CD1c-positive myeloid dendritic cell (primary cell): ENCODE measurements around the gene TNFSF13B.
"Not testable (repeated sequence)": the region's sequence is repeated elsewhere in the genome, so short reads cannot be mapped to it uniquely, and the experiment has no call there.

Experiments used
- DNase-seq: peaks from one replicate; pipeline ENCODE4 v3.0.0-alpha.2; 2016; ENCODE audit errors: extremely low spot score

TNFSF13B gene, protein sequence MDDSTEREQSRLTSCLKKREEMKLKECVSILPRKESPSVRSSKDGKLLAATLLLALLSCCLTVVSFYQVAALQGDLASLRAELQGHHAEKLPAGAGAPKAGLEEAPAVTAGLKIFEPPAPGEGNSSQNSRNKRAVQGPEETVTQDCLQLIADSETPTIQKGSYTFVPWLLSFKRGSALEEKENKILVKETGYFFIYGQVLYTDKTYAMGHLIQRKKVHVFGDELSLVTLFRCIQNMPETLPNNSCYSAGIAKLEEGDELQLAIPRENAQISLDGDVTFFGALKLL

DNA sequence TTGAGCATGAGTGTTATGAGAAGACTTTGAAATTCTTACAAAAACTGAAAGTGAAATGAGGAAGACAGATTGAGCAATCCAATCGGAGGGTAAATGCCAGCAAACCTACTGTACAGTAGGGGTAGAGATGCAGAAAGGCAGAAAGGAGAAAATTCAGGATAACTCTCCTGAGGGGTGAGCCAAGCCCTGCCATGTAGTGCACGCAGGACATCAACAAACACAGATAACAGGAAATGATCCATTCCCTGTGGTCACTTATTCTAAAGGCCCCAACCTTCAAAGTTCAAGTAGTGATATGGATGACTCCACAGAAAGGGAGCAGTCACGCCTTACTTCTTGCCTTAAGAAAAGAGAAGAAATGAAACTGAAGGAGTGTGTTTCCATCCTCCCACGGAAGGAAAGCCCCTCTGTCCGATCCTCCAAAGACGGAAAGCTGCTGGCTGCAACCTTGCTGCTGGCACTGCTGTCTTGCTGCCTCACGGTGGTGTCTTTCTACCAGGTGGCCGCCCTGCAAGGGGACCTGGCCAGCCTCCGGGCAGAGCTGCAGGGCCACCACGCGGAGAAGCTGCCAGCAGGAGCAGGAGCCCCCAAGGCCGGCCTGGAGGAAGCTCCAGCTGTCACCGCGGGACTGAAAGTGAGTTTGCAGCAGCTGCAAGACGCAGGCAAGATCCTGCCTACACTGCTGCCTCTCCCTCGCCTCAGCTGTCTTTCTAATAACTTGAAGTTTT is at the start of gene TNFSF13B:
TNFSF13B (plus strand) TSS at position 118 of the 728 bp plus-strand sequence; CDS start at position 296, 178 bp downstream.
- DNase-seq, result peak; percentile 91

DNA sequence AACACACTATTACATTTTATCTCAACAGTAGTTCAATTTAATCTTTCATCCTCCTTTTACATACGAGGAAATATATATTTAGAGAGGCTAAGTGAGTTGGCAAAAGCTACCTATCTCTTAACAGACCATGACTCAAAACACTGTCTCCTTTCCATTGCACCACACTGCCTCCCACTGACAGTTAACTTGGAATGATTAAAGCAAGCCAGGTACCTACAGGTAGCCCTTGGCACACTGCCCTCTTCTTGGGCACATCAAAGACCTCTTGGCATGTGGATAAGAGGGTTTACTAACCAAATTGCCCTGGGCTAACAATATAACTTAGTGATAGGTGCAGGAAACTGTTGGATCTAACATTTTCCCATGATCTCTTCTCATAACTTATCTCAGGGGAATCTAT is 49.5 kb upstream of the TNFSF13B start:
- DNase-seq, result no peak

DNA sequence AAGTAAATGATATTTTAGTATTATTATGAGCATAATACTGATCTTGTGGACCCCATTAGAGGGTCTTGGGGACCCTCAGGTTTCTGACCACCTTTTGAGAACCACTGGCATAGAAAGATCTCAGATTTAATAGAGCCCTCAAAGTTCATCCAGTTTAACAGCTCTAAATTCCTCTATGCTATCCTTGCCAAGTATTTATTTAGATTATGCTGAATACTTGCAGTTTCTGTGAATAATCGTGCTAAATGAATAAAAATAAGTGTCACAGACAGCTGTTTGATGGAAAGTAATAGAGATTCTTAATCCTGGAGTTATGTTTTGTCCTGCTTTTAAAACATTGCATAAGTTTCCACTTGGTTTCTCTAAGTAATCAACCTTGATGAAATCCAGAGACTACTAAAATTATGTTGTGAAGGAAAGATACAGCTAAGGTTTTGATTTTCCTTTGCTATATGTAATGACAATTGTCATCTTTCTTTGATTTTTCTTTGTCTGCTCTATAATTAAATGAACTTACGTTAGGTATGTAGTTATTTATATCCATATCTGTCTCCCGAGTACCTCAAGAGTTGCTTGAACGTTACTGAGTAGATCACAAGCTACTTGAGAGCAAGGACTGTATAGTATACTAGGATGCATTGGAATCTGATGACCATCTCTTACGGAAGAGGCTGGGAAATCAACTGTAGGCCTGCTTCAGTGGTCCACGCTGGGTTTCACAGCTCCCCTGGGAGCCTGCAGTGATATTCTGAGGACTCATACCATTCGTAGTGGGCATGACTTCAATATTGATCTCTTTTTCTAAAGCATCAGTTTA is 45.6 kb upstream of the TNFSF13B start:
- DNase-seq, result no peak

DNA sequence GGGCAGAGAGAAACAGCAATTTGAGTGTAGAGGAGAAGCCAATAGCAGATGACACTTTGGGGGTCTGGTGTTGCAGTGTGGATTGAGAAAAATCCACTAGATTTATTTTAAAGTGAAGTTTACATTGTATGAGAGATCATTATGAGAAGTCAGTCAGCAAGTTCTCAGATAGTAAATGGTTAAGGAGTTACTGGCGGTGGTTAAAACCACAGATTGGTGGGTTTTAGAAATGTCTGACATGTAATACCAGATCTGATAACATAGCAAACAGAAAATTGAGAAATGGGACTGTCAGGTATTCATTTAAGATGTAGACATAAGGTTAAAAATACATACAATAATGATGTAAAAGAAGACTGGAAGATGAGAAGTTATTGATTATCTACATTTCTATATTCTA is 44.1 kb upstream of the TNFSF13B start:
- no peak for DNase-seq

DNA sequence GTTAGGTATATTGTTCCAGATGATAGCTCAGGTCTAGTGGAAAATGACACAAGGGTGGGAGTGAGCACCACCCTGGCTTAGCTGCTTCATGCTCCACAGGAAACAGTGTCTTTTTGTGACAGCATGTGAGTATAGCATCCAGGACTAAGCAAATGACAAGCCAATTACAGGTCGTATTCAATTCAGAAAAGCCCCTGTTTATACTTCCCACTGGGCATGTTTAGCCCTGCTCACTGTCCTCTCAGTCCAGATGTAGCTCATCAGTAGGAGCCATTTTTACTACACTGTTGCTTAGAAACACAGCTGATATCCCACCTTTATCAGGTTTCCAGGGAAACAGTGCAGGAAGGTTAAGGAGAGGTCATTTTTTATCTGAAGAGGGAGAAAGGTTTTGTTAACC is 43.3 kb upstream of the TNFSF13B start:
- DNase-seq, result no peak

DNA sequence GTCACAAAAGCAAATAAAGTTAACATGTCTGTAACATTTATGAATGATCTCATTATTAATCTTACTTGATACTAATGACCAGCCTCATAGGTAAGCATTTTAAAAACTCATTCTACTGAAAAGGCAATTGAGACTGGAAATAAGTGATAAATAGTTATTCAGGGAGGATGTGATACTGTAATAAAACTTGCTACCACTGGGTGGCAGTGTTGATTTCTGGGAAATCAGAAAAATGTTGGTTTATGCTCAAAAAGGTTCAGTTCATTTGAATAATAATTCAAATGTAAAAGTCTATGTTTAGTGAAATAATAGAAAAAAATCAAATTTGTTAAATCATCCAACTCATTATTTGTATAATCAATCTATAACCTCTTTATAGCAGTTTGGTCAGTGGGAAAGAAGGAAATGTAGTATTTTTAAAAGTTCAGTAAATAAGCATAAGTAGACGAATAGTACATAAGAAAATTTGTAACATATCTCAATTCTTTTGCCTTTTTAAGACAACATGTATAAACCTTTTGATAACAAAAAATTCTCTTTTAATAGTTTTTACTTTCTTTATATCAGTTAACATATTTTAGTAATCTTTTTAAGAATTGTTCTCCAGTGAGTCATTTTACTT is 41.8 kb upstream of the TNFSF13B start:
- DNase-seq, result peak; percentile 70

DNA sequence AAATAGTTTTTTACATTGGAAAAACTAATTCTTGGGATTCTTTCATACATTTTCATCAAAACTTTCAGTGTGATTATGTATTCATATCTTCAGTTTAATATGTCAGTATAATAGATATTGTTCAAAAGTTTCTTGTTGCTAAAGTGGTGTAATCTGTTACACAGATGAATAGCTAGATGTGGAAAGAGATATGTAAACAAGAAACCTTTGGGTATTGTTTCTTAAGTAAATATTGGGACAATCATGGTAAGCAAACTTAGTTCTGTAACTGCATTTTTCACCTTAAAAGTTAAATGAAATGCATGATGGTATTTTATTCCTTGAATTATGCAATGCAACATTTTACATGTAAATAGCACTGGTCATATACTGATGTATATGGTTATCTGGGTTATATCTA is 39.1 kb upstream of the TNFSF13B start:
- DNase-seq, result no peak

DNA sequence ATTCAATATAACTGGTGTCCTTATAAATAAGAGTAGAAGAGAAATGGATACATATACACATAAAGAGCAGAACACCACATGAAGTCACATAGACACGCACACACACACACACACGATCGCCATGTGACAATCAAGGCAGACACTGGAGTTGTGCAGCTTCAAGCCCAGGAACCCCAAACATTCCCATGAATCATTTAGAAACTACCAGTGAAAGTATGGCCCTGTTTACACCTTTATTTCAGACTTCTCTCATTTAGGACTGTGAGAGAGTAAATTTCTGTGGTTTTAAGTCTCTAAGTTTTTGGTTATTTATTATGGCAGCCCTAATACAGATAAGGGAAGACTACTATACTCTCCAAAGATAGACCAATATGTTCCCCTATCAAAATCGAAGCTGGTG is 20.4 kb upstream of the TNFSF13B start:
- DNase-seq, result no peak

DNA sequence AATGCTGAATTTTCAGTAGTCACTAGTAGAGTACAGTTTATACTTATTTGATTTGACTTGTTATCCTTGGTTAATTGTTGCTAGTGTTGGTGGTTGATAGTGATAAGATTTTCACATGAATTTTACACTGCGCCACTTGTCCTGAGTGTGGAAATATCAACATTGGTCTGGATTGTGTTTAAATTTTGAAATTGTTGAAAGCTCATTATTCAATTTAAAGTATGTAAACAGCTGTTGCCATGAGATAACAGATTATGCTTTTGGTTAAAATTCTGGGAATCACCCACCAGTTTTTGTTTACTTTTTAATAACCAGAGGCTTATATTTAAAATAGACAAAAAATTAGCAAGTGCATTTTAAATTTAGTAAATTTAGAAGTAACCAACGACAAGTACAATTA is 12.3 kb upstream of the TNFSF13B start:
- DNase-seq, result no peak

DNA sequence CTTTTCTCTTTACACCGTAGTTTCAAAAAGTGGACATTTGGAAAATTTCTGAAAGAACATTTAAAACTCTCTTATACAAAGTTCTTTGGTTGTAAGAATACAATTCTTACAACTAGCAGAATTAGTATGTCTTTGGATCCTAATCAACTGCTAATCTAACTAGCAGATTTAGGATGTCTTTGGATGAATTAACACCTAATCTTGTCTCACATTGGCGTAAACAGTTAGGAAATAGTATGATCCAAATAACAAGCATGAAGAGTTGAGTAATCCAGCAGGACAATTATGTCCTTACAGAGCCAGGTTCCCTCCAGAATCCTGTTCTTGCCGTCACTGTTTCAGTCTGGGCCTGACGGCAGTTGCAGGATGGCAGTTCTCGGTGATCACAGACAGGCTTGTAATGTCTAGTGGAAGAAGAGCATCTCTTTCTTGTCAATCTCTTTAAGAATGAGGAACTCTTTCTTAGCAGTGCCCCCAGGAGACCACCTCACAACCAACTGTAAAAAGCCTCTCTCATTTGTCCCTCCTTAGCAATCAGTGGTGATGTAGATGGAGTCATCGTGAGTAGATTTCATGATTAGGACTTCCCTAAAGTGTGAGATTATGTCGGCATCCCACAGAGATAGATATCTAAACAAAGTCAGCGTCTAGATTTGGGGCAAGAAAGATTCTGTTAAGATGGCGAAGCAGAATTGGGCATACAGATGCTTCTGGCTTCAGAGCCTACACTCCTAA is 5.7 kb upstream of the TNFSF13B start:
- no peak for DNase-seq

DNA sequence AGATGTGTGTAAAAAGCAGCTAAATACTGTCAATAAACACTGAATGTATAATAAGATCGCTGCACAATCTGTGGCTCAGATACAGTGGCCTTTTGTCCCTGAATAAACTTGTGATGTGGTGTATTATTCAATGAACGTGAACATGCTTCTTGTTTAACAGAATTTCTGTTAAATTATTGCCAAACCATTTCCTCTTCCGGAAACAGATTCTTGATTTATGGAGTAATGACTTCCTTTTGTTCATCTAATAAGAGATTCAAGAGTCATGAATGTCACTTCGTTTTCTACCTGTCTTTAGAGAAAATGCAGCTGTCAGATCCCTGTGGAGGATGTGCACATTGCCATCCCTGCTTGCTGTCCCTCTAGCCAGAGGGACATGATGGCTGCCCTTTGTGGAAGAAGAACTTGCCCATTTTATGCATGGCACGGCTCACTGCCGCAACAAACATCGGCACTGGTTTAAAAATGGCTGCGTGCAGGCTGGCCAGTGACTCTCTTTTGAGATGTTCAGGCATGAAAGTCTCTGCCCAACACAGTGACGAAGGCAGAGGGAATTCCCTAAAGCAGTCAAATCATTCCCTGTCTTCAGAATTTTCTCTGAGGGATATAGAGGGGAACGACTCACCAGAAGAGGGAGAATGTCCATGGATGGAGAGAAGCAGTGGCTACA is 3.1 kb upstream of the TNFSF13B start:
- DNase-seq, result peak; percentile 65

DNA sequence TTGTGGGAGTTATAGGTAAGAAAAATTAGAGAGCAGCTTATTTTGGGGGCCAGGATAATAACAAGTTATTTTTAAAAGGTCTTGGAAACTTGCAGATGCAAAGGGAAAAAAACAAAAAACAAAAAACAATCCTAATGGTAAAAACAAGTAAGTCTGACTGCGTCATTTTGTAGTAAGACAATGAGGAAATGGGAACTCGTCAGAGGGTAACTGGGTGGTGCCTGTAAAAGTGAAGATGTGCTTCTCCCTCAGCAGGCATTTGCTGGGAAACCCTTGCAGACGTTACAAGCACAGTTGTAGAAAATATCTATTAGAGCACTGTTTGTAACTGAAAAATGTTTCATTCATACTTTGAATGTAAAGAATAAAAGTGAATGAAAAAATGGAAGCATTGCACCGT is 2.2 kb upstream of the TNFSF13B start:
- DNase-seq, result peak; percentile 67

DNA sequence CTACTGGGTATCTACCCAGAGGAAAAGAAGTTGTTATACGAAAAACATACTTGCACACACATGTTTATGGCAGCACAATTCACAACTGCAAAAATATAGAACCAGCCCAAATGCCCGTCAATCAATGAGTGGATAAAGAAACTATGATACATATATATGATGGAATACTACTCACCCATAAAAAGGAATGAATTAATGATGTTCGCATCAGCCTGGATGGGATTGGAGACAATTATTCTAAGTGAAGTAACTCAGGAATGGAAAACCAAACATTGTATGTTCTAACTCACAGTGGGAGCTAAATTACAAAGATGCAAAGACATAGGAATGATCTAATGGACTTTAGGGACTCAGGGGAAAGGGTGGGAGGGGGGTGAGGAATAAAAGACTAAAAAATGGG is 1.7 kb upstream of the TNFSF13B start:
- DNase-seq, result not testable (repeated sequence)

DNA sequence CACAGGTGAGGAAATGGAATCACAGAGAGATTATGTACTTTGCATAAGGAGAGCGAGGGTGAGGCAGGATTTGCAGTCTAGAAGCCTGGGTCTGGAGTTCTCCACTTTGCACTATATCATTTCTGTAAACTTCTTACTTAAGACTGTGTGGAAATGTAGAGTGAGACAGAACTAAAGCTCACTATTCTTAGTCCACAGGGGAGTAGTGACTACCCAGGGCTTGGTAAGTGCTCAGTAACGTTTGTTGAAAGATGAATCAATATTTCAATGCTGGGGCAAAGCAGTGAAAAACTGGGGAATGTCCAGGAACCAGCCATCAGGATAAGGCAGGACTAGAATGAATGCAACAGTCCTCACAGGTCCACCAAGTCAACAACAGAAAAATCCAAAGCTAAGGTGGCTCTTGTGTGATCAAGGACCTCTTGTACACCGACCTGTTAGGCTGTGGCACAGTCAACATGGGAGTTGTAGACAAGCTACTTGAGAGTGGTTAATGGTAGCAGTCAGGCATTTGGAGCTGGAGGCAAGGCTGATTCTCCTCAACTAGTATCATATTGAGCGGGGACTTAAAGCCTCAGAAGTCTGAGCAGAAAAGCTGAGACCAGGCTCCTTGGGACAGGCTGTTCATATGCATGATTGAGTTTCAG is 929 bp upstream of the TNFSF13B start:
- no peak for DNase-seq

DNA sequence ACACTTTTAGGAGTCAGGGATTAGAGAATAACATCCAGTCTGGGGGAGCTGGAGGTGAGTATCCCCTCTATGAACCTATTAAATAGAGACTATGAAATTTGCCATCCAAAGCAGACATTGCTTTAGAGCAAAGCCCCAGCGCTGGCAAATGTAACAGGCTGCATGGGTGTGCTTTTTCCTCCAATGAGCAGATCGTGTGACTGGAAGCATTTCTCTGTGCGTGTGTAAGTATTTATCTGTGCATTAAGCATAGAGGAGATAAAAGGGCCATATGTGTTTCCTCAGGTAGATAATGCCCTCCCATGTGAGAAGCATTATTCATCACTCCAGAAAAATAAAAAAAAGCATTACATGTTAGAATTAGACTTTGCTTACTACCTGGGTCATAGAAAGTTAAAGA is 924 bp downstream of the TNFSF13B start:
- peak; percentile 15 for DNase-seq

DNA sequence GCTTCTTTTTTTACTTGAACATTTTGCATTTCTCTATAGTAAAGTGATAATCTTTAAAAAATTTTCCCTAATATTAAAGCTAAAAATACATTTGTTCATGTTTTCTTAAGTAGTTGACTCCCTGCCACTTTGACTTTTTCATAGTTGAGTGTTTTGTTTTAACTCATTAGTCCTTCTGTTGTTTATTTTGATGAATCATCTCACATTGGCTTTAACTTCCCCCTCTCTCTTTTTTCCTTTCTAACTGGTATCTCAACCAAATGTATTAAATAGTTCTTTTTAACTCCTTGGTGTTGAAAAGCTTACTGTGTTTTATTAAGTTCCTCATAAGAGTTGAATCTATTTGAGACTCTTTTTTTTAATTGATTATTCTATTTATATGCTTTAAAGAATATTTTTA is 2.8 kb downstream of the TNFSF13B start:
- DNase-seq, result peak; percentile 59

DNA sequence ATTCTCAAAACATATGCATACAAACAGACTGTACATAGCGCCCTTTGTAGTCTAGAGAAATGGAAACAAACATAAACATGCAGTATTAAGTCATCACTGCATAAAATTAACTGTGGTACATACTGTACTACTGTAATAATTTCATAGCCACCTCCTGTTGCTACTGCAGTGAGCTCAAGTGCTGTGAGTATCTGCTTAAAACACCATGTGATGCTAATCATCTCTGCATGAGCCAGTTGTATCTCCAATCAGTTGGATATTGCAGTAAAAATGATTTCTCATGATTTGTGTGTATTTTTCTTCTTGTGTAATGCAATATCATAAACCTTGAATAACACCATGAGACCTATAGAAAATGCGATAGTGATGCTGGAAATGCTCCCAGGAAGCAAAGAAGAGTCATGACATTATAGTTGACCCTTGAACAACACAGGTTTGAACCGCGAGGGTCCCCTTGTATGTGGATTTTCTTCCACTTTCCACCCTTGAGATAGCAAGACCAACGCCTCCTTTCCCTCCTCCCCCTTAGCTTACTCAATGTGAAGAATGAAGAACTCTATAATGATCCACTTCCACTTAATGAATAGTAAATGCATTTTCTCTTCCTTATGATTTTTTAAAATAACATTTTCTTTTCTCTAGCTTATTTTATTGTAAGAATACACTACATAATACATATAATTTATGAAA is 4.1 kb downstream of the TNFSF13B start:
- DNase-seq, result peak; percentile 45

DNA sequence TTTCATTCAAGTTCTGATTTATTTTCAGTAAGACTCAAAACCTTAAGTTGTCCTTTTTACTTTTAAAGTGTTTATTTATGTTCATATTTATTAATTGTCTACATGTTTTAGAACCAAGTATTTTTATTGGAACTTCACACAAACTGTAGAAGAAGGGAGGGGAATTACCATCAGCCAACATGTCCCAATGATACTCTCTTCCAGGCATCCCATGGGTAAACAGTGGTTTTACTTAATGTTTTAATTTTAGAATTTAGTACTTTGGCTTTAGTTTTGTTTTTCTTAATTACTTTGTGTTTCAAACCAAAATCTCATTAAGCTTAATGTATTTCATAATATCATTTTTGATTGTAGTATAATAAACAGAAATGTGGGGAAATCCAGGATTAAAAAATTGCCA is 5.2 kb downstream of the TNFSF13B start:
- no peak for DNase-seq

DNA sequence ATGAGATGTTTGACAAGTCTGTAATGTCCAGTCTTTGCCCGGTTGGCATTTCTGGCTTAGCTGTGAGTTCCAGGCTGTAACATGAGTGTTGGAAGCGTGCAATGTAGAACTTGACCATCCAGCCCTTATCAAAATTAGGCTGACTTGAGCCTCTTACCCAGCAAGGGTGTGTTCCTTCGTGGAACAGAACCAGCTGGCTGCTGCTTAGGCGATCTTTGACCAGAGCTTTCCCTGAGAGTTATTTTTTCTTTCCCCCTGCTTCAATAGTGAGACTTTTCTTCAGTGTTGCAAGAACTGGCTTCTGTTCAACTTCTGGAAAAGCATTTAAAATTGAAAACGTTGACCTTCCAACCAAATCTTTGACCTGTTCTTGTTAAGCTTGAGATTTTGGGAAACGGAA is 6.5 kb downstream of the TNFSF13B start:
- DNase-seq, result no peak

DNA sequence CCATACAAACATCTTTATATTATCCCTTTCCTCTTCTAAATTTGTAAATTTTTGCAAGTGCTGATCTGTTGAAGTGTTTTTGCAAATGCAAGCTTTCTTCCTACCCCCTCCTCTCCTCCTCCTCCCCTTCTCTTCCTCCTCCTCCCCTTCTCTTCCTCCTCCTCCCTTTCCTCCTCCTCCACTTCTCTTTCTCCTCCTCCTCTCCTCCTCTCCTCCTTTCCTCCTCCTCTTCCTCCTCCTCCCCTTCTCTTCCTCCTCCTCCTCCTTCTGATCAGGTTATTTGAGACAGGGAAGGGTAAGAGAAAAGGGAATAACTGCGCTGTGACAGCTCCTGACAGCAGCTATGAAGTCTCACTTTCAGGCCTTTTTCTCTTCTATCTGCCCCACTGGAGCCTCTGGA is 8.9 kb downstream of the TNFSF13B start:
- DNase-seq, result no peak
